Measurements from ENCODE around the gene PLCH2. TPM values are rescaled to one million over a fixed set of nuclear protein-coding genes. Genes with fewer than 3 reads are reported as not detected.

PLCH2 gene
- total and polyA plus RNA-seq, 2 of the 13 experiments (the other 11 are each of a cell fraction or from before 2014, with no cell fraction given), result 0.15 to 0.67 TPM

DNA sequence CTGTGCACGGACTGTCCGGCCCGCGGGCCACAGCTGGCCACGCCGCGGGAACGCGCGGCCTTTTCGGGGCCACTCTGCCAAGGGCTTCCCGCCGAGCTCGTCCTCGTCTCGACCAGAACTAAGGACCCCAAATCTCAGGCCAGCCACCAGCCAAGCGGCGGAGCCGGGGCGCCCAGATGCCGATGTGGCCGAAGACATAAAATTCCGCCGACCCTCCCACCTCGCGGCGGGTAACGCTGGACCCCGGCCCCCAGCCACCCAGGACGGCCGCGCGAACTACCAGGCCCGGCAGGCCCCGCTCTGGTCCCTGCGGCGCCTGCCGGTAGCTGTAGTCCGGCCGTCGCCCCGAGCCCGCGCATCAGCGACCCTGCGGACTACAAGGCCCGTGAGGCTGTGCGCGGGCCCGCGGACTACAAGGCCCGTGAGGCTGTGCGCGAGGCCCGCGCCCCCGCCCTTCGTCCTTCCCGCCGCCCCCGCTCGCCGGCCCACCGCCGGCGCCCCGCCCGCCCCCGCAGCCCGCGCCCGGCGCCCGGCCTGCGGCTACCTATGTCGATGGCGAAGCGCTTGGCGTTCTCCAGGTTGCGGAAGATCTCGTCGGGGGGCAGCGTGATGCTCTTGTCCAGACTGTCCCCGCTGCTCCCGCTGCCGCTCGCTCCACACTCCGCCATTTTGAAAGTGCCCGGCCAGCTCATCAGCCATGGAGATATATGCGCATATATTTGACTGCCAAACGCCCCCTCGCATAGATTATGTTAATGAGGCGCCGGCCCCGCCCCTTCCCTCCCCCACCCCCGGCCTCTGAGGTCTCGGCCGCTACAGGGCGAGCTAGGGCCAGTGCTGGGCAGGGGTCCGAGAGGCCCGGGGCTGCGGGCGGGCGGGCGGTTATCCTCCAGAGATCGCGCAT lies 50.1 kb downstream of the PLCH2 start, which contains the start of gene PANK4 (continued):
- TF ChIP-seq EP300 (IDR thresholded peaks at IDR 0.05; ENCODE audit: low read depth in 2 of 2, low read length in 2 of 2), result no peak
- TF ChIP-seq EP300 (CRISPR knock-in tag; IDR thresholded peaks at IDR 0.05; ENCODE audit: borderline replicate concordance), result no peak
- no peak for TF ChIP-seq SP5 (CRISPR knock-in tag; IDR thresholded peaks at IDR 0.05; ENCODE audit: borderline replicate concordance, low read depth)
- TF ChIP-seq PHF5A (CRISPR knock-in tag; IDR thresholded peaks at IDR 0.05; ENCODE audit: low read depth, unreplicated experiment), result no peak
- TF ChIP-seq ZZZ3 (CRISPR knock-in tag; IDR thresholded peaks at IDR 0.05; ENCODE audit: borderline replicate concordance), result no peak
- TF ChIP-seq ZNF589 (CRISPR knock-in tag; conservative IDR thresholded peaks at IDR 0.05), result no peak
- TF ChIP-seq, protein P1, sequence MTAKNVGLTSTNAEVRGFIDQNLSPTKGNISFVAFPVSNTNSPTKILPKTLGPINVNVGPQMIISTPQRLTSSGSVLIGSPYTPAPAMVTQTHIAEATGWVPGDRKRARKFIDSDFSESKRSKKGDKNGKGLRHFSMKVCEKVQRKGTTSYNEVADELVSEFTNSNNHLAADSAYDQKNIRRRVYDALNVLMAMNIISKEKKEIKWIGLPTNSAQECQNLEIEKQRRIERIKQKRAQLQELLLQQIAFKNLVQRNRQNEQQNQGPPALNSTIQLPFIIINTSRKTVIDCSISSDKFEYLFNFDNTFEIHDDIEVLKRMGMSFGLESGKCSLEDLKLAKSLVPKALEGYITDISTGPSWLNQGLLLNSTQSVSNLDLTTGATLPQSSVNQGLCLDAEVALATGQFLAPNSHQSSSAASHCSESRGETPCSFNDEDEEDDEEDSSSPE (CRISPR knock-in tag; IDR thresholded peaks at IDR 0.05), result peak; percentile 65; the same call in 1 of the 2 replicates
- TF ChIP-seq SIX4 (CRISPR knock-in tag; IDR thresholded peaks at IDR 0.05), result no peak
- no peak for TF ChIP-seq DPF2 (CRISPR knock-in tag; IDR thresholded peaks at IDR 0.05; ENCODE audit: borderline replicate concordance, low read depth)
- TF ChIP-seq JUNB (CRISPR knock-in tag; IDR thresholded peaks at IDR 0.05; ENCODE audit: borderline replicate concordance), result no peak
- no peak for TF ChIP-seq REPIN1 (CRISPR knock-in tag; IDR thresholded peaks at IDR 0.05; ENCODE audit: borderline replicate concordance, low read depth)
- peak; percentile 31; the same call in 1 of the 2 replicates for TF ChIP-seq NFKBIZ (CRISPR knock-in tag; IDR thresholded peaks at IDR 0.05)
- TF ChIP-seq ZNF547 (CRISPR knock-in tag; IDR thresholded peaks at IDR 0.05), result no peak; the same call in 1 of the 2 replicates
- TF ChIP-seq ZIK1 (CRISPR knock-in tag; IDR thresholded peaks at IDR 0.05; ENCODE audit: borderline replicate concordance, low read depth), result no peak
- TF ChIP-seq RBAK (CRISPR knock-in tag; IDR thresholded peaks at IDR 0.05), result no peak
- TF ChIP-seq, protein P2, sequence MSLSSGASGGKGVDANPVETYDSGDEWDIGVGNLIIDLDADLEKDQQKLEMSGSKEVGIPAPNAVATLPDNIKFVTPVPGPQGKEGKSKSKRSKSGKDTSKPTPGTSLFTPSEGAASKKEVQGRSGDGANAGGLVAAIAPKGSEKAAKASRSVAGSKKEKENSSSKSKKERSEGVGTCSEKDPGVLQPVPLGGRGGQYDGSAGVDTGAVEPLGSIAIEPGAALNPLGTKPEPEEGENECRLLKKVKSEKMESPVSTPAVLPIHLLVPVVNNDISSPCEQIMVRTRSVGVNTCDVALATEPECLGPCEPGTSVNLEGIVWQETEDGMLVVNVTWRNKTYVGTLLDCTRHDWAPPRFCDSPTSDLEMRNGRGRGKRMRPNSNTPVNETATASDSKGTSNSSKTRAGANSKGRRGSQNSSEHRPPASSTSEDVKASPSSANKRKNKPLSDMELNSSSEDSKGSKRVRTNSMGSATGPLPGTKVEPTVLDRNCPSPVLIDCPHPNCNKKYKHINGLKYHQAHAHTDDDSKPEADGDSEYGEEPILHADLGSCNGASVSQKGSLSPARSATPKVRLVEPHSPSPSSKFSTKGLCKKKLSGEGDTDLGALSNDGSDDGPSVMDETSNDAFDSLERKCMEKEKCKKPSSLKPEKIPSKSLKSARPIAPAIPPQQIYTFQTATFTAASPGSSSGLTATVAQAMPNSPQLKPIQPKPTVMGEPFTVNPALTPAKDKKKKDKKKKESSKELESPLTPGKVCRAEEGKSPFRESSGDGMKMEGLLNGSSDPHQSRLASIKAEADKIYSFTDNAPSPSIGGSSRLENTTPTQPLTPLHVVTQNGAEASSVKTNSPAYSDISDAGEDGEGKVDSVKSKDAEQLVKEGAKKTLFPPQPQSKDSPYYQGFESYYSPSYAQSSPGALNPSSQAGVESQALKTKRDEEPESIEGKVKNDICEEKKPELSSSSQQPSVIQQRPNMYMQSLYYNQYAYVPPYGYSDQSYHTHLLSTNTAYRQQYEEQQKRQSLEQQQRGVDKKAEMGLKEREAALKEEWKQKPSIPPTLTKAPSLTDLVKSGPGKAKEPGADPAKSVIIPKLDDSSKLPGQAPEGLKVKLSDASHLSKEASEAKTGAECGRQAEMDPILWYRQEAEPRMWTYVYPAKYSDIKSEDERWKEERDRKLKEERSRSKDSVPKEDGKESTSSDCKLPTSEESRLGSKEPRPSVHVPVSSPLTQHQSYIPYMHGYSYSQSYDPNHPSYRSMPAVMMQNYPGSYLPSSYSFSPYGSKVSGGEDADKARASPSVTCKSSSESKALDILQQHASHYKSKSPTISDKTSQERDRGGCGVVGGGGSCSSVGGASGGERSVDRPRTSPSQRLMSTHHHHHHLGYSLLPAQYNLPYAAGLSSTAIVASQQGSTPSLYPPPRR (CRISPR knock-in tag; IDR thresholded peaks at IDR 0.05; ENCODE audit: borderline replicate concordance), result no peak
- TF ChIP-seq, protein P3, sequence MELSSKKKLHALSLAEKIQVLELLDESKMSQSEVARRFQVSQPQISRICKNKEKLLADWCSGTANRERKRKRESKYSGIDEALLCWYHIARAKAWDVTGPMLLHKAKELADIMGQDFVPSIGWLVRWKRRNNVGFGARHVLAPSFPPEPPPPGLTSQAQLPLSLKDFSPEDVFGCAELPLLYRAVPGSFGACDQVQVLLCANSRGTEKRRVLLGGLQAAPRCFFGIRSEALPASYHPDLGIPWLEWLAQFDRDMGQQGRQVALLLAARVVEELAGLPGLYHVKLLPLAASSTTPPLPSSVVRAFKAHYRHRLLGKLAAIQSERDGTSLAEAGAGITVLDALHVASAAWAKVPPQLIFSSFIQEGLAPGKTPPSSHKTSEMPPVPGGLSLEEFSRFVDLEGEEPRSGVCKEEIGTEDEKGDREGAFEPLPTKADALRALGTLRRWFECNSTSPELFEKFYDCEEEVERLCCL (CRISPR knock-in tag; IDR thresholded peaks at IDR 0.05; ENCODE audit: borderline replicate concordance), result no peak
- no peak for TF ChIP-seq RBM22 (optimal IDR thresholded peaks at IDR 0.05; ENCODE audit: low read length)
- TF ChIP-seq NFYC (CRISPR knock-in tag; IDR thresholded peaks at IDR 0.05), result no peak
- peak; percentile 40; the same call in 1 of the 2 replicates for TF ChIP-seq MYC (CRISPR knock-in tag; IDR thresholded peaks at IDR 0.05; ENCODE audit: borderline replicate concordance)
- 0 out of 2 replicates have a peak, but pooled peaks have one; percentile 26 for TF ChIP-seq TSC22D2 (CRISPR knock-in tag; IDR thresholded peaks at IDR 0.05; ENCODE audit: borderline replicate concordance)
- no peak for TF ChIP-seq ZNF572 (CRISPR knock-in tag; IDR thresholded peaks at IDR 0.05)

Measured in HepG2 (cell line).